Measurements from ENCODE around the gene KRT20. TPM values are rescaled to one million over a fixed set of nuclear protein-coding genes. Genes with fewer than 3 reads are reported as not detected.

Gene KRT20, protein sequence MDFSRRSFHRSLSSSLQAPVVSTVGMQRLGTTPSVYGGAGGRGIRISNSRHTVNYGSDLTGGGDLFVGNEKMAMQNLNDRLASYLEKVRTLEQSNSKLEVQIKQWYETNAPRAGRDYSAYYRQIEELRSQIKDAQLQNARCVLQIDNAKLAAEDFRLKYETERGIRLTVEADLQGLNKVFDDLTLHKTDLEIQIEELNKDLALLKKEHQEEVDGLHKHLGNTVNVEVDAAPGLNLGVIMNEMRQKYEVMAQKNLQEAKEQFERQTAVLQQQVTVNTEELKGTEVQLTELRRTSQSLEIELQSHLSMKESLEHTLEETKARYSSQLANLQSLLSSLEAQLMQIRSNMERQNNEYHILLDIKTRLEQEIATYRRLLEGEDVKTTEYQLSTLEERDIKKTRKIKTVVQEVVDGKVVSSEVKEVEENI
- not detected in 2 replicates for total RNA-seq

DNA sequence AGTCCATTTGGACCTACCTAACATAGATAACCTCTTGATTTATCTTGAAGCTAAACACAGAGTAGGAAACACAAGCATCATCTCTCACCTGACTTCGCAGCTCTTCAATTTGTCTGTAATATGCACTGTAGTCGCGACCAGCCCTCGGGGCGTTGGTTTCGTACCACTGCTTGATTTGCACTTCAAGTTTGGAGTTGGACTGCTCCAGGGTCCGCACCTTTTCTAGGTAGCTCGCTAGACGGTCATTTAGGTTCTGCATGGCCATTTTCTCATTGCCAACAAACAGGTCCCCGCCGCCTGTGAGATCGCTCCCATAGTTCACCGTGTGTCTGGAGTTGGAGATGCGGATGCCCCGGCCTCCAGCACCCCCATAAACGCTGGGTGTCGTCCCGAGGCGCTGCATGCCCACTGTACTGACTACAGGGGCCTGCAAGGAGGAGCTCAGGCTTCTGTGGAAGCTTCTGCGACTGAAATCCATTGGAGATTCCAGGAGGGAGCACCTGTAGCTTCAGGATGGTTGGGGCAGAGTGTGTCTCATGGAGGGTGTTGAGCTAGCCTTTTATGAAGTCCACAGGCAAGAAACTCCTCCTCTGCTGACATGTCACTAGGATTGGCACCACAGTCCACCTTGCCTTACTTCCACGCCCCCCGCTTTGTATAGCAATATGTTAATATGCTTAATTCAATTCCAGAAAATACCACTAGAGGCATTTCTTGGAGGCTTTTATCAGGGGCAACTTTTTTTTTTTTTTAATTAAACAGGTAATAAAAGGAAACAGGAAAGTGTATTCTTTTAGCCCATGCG, at the start of gene KRT20:
KRT20 (minus strand) TSS at position 535 of the 805 bp plus-strand sequence; CDS start at position 478, 57 bp downstream.

DNA sequence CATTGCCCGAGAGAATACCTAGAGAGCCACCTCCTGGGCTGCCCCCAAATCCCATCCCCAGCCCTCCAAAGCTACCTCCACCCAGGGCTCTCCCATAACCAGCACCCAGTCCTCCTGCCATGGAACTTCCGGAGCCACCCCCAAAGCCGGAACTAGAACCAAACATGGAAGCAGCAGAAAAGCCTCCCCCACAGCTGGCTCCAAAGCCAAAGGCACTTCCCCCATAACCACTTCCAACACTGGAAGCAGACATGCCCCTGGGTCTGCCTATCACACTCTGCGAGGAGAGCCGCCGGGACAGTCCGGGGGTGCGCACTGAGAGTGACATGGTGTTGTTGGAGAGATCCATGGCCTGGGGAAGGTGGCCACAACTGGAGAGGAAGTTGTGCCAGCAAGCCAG, 18.2 kb downstream of the KRT20 start, which contains the start of gene KRT12:
KRT12 (minus strand) TSS at position 386 of the 400 bp plus-strand sequence; CDS start at position 349, 37 bp downstream.

Other genes with a start within 250 kb of the KRT20 start
- gene SMARCE1, start 237.4 kb downstream of the KRT20 start, total RNA-seq, result 64.8 and 120 TPM in 2 replicates
- under 0.01 TPM in 1 of 2 replicates, not detected in the other for gene KRT222, start 220.1 kb downstream of the KRT20 start, total RNA-seq
- gene KRT24, start 181.5 kb downstream of the KRT20 start, total RNA-seq, result not detected in 2 replicates
- gene KRT25, start 129.9 kb downstream of the KRT20 start, total RNA-seq, result not detected in 2 replicates
- gene KRT26, start 113.0 kb downstream of the KRT20 start, total RNA-seq, result not detected in 2 replicates
- not detected in 2 replicates for gene KRT27, start 102.7 kb downstream of the KRT20 start, total RNA-seq
- not detected in 2 replicates for gene KRT28, start 85.3 kb downstream of the KRT20 start, total RNA-seq
- 24.4 and 33.1 TPM in 2 replicates for gene KRT10, start 62.6 kb downstream of the KRT20 start, total RNA-seq
- not detected in 2 replicates for gene KRT12, start 18.0 kb downstream of the KRT20 start, total RNA-seq
- under 0.01 TPM in 1 of 2 replicates, not detected in the other for gene KRT23, start 52.4 kb upstream of the KRT20 start, total RNA-seq
- gene KRT39, start 81.7 kb upstream of the KRT20 start, total RNA-seq, result 0.52 TPM in 1 of 2 replicates, not detected in the other
- not detected in 2 replicates for gene KRT40, start 99.1 kb upstream of the KRT20 start, total RNA-seq
- gene KRTAP3-3, start 108.9 kb upstream of the KRT20 start, total RNA-seq, result not detected in 2 replicates
- gene KRTAP3-2, start 114.7 kb upstream of the KRT20 start, total RNA-seq, result not detected in 2 replicates
- gene KRTAP3-1, start 123.9 kb upstream of the KRT20 start, total RNA-seq, result not detected in 2 replicates
- gene KRTAP1-5, start 142.0 kb upstream of the KRT20 start, total RNA-seq, result 10.1 TPM in 1 of 2 replicates, not detected in the other
- gene KRTAP1-4, start 145.0 kb upstream of the KRT20 start, total RNA-seq, result not detected in 2 replicates
- not detected in 2 replicates for gene KRTAP1-3, start 149.6 kb upstream of the KRT20 start, total RNA-seq
- gene KRTAP1-1, start 156.2 kb upstream of the KRT20 start, total RNA-seq, result not detected in 2 replicates
- gene KRTAP2-1, start 162.1 kb upstream of the KRT20 start, total RNA-seq, result not detected in 2 replicates
- not detected in 2 replicates for gene KRTAP2-2, start 170.0 kb upstream of the KRT20 start, total RNA-seq
- gene KRTAP2-3, start 174.9 kb upstream of the KRT20 start, total RNA-seq, result 1.9 TPM in 1 of 2 replicates, not detected in the other
- gene KRTAP2-4, start 180.6 kb upstream of the KRT20 start, total RNA-seq, result not detected in 2 replicates
- gene KRTAP4-7, start 198.9 kb upstream of the KRT20 start, total RNA-seq, result not detected in 2 replicates
- not detected in 2 replicates for gene KRTAP4-8, start 212.9 kb upstream of the KRT20 start, total RNA-seq
- not detected in 2 replicates for gene KRTAP4-16, start 217.0 kb upstream of the KRT20 start, total RNA-seq
- gene KRTAP4-9, start 220.1 kb upstream of the KRT20 start, total RNA-seq, result not detected in 2 replicates
- not detected in 2 replicates for gene KRTAP4-11, start 233.1 kb upstream of the KRT20 start, total RNA-seq
- not detected in 2 replicates for gene KRTAP4-12, start 238.9 kb upstream of the KRT20 start, total RNA-seq

Data from epithelial cell of alveolus of lung (primary cell).